Activated naive CD4-positive, alpha-beta T cell treated with anti-CD3 and anti-CD28 coated beads, Interleukin-2, amount 50 U/mL, for 24 hours (primary cell): Measurements from ENCODE around the gene RCN2.

ENCODE experiments used
- H3K27ac Mint-ChIP-seq: one replicate; pipeline ENCODE4 v1.8.0; 2021; ENCODE audit warnings: mild to moderate bottlenecking, mixed read lengths
- H3K27me3 Mint-ChIP-seq: one replicate; pipeline ENCODE4 v1.8.0; 2021; ENCODE audit warnings: mixed read lengths
- H3K36me3 Mint-ChIP-seq: one replicate; pipeline ENCODE4 v1.8.0; 2021; ENCODE audit warnings: mixed read lengths
- H3K4me1 Mint-ChIP-seq: one replicate; pipeline ENCODE4 v1.8.0; 2021; ENCODE audit warnings: mixed read lengths
- H3K4me3 Mint-ChIP-seq: one replicate; pipeline ENCODE4 v1.8.0; 2021; ENCODE audit warnings: mild to moderate bottlenecking, mixed read lengths
- H3K9me3 Mint-ChIP-seq: one replicate; pipeline ENCODE4 v1.8.0; 2021; ENCODE audit warnings: mixed read lengths

RCN2 gene

DNA sequence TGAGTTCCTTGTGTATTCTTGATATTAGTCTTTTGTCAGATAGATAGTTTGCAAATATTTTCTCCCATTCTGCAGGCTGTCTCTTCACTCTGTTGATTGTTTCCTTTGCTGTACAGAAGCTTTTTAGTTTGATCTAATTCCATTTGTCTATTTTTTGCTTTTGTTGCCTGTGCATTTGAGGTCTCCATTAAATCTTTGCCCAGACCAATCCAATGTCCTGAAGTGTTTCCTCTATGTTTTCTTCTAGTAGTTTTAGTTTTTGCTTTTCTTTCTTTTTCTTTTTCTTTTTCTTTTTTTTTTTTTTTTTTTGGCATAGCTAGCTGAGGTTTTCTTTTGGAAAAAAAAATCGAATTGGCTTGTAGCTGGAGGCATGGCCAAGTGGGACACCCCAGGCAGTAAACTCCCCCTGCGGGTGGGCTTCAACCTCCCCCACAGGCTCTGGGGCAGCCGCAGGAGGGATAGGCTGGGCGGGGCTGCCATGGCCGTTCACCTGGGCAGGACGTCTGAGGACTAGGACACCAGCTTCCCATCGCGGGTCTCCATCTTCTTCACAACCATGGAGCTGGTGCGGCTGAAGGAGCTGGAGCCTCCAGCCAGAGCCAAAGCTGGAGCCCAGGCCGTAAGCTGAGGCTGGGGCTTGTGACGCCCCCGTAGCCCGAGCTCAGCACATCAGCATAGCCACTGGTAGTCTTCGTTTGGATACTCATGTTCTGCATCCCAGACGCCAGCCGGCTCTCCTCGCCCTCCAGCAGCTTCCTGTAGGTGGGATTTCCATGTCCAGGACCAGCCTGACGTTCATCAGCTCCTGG, 47.2 kb downstream of the RCN2 start:
- Mint-ChIP-seq H3K27ac (peak overlapping the region; percentile 32), H3K4me1 (peaks cover 13% of the 10 kb centered on the region), H3K9me3 (no peaks in the 10 kb centered on the region), H3K36me3 (no peaks in the 10 kb centered on the region), H3K27me3 (no peaks in the 10 kb centered on the region), H3K4me3 (no peak overlapping the region)

- Mint-ChIP-seq H3K4me3 (no peak overlapping the region), H3K9me3 (no peaks in the 10 kb centered on the region), H3K27me3 (no peaks in the 10 kb centered on the region), H3K36me3 (no peaks in the 10 kb centered on the region), H3K4me1 (peaks cover 12% of the 10 kb centered on the region), H3K27ac (no peak overlapping the region)
These were observed 47.9 kb downstream of the RCN2 start for GRCh38 chr15:76979331-76979925.

- no peak overlapping the region for H3K4me3 Mint-ChIP-seq
- H3K27me3 Mint-ChIP-seq, result no peaks in the 10 kb centered on the region
- H3K4me1 Mint-ChIP-seq, result peaks cover 12% of the 10 kb centered on the region
- H3K27ac Mint-ChIP-seq, result no peak overlapping the region
- no peaks in the 10 kb centered on the region for H3K36me3 Mint-ChIP-seq
- H3K9me3 Mint-ChIP-seq, result no peaks in the 10 kb centered on the region
These were observed 48.5 kb downstream of the RCN2 start for GRCh38 chr15:76979996-76980520.

GRCh38 chr15:76982356-76982755, 50.8 kb downstream of the RCN2 start:
- Mint-ChIP-seq H3K4me1 (peaks cover 16% of the 10 kb centered on the region), H3K4me3 (no peak overlapping the region), H3K27me3 (no peaks in the 10 kb centered on the region), H3K27ac (no peak overlapping the region), H3K9me3 (no peaks in the 10 kb centered on the region), H3K36me3 (no peaks in the 10 kb centered on the region)

DNA sequence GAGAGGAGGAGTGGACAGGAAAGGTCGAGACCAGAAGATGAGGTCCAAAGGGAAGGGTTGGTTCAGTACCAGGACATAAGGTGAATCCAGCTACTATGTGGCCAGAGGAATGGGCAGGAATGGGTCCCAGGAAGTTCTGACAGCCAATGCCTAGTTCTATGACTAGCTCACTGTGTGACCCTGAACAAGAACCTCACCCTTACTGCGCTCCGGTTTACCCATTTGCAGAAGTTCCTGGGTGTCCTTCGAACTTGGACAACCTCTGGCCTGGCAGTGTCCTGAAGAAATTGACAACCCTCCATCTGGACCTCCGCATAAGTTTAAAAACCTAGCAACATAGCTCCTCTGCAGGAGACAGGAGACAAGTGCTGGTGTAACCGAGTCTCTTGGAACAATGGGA, 51.2 kb downstream of the RCN2 start:
- peaks cover 15% of the 10 kb centered on the region for H3K4me1 Mint-ChIP-seq
- H3K27ac Mint-ChIP-seq, result no peak overlapping the region
- no peak overlapping the region for H3K4me3 Mint-ChIP-seq
- no peaks in the 10 kb centered on the region for H3K36me3 Mint-ChIP-seq
- no peaks in the 10 kb centered on the region for H3K9me3 Mint-ChIP-seq
- no peaks in the 10 kb centered on the region for H3K27me3 Mint-ChIP-seq

GRCh38 chr15:76983590-76984375, 52.2 kb downstream of the RCN2 start:
- no peak overlapping the region for H3K27ac Mint-ChIP-seq
- no peaks in the 10 kb centered on the region for H3K27me3 Mint-ChIP-seq
- H3K36me3 Mint-ChIP-seq, result no peaks in the 10 kb centered on the region
- H3K4me1 Mint-ChIP-seq, result peaks cover 24% of the 10 kb centered on the region
- no peaks in the 10 kb centered on the region for H3K9me3 Mint-ChIP-seq
- no peak overlapping the region for H3K4me3 Mint-ChIP-seq

- Mint-ChIP-seq H3K4me3 (no peak overlapping the region), H3K27ac (no peak overlapping the region)
These were observed 55.2 kb downstream of the RCN2 start for GRCh38 chr15:76986743-76987142.

DNA sequence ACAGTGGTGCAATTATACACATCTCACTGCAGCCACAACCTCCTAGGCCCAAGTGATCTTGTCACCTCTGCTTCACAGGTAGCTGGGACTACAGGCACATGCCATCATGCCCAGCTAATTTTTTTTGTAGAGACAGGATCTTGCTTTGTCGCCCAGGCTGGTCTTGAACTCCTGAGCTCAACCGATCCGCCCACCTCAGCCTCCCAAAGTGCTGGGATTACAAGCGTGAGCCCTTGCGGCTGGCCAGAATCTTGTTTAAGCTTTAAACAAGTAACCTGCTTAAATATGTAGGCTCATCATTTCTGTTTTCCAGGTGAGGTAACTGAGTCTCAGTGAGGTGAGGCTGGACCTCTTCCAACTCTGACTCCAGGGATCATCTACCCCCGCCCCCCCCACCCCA, 55.7 kb downstream of the RCN2 start:
- Mint-ChIP-seq H3K27me3 (no peaks in the 10 kb centered on the region), H3K4me3 (no peak overlapping the region), H3K36me3 (no peaks in the 10 kb centered on the region), H3K4me1 (peaks cover 33% of the 10 kb centered on the region), H3K9me3 (no peaks in the 10 kb centered on the region), H3K27ac (peak overlapping the region; percentile 12)

More at GRCh38 chr15:76986743-76987142, 55.2 kb downstream of the RCN2 start:
- H3K4me1 Mint-ChIP-seq, result peaks cover 33% of the 10 kb centered on the region
- H3K27me3 Mint-ChIP-seq, result no peaks in the 10 kb centered on the region
- no peaks in the 10 kb centered on the region for H3K36me3 Mint-ChIP-seq
- no peaks in the 10 kb centered on the region for H3K9me3 Mint-ChIP-seq

GRCh38 chr15:76987896-76988860, 56.6 kb downstream of the RCN2 start:
- Mint-ChIP-seq H3K4me3 (peak overlapping the region; percentile 81), H3K4me1 (peaks cover 40% of the 10 kb centered on the region), H3K27me3 (no peaks in the 10 kb centered on the region), H3K36me3 (no peaks in the 10 kb centered on the region), H3K27ac (peak overlapping the region; percentile 99), H3K9me3 (no peaks in the 10 kb centered on the region)

DNA sequence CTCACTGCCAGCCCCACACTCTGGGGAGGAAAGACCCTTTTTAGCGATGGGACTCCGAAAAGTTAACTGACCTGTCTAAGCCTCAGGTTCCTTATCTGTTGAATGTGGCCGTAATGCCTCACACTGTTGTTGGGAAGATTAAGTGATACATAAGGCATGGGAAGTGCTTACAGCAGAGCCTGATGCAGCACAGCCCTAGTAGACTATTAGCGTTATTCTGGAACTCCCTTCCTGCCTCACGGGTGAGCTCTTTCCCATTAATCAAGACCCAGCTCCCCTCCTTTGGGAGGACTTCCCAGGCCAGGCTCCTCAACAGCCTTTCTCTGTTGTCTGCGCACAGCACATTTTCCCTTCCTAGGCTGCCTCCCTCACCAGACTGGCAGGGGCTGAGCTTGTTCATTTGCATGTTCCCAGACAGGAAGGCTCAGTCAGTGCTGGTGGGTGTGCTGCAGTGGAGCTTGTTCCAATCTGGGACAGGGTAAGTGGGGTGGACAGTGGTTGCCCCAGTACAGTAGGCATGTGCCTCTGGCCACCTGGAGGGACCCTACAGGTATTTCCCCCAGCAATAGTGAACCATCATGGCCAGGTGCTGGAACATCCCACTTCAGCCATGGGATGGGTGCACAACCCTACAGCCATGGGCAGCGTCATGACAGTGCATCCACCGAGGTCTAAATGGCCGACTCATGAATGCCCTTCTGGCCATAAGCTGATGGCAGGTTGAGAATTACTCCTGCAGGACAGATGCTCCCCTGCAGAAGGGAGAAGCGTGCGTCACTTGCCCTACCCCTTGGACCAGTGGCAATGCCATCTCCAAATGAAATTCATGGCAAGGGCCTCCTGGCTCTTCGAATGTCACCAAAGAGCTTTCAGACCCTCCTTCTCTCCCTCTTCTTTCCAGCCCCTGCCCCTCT, 57.6 kb downstream of the RCN2 start:
- H3K27me3 Mint-ChIP-seq, result no peaks in the 10 kb centered on the region
- peak overlapping the region; percentile 81 for H3K4me3 Mint-ChIP-seq
- peaks cover 49% of the 10 kb centered on the region for H3K4me1 Mint-ChIP-seq

GRCh38 chr15:76991048-76991447, 59.5 kb downstream of the RCN2 start:
- H3K27ac Mint-ChIP-seq, result no peak overlapping the region
- no peaks in the 10 kb centered on the region for H3K36me3 Mint-ChIP-seq
- H3K4me3 Mint-ChIP-seq, result no peak overlapping the region
- peaks cover 62% of the 10 kb centered on the region for H3K4me1 Mint-ChIP-seq
- H3K27me3 Mint-ChIP-seq, result no peaks in the 10 kb centered on the region
- no peaks in the 10 kb centered on the region for H3K9me3 Mint-ChIP-seq

More for the DNA sequence above, 57.6 kb downstream of the RCN2 start:
- H3K27ac Mint-ChIP-seq, result peak overlapping the region; percentile 99
- no peaks in the 10 kb centered on the region for H3K36me3 Mint-ChIP-seq
- H3K9me3 Mint-ChIP-seq, result no peaks in the 10 kb centered on the region

GRCh38 chr15:76991741-76992645, 60.4 kb downstream of the RCN2 start:
- Mint-ChIP-seq H3K4me3 (no peak overlapping the region), H3K27me3 (no peaks in the 10 kb centered on the region), H3K9me3 (no peaks in the 10 kb centered on the region), H3K4me1 (peaks cover 64% of the 10 kb centered on the region), H3K27ac (peak overlapping the region; percentile 46), H3K36me3 (no peaks in the 10 kb centered on the region)

GRCh38 chr15:76993114-76993725, 61.7 kb downstream of the RCN2 start:
- Mint-ChIP-seq H3K27me3 (no peaks in the 10 kb centered on the region), H3K27ac (peak overlapping the region; percentile 59), H3K9me3 (no peaks in the 10 kb centered on the region), H3K4me3 (peak overlapping the region; percentile 28), H3K4me1 (peaks cover 66% of the 10 kb centered on the region), H3K36me3 (no peaks in the 10 kb centered on the region)
